DND-41 (cell line): ENCODE measurements around the gene NME1.

ENCODE experiments used
- CTCF ChIP-seq: IDR thresholded peaks from 2 replicates; pipeline ENCODE4 v1.5.1; 2012; ENCODE audit warnings: borderline replicate concordance, low read length, moderate library complexity, mild to moderate bottlenecking; ENCODE audit not compliant: poor library complexity, severe bottlenecking; ENCODE audit errors: extremely low read depth
- EZH2 ChIP-seq: IDR thresholded peaks from 3 replicates; pipeline ENCODE4 v1.6.1; 2012; ENCODE audit warnings: borderline replicate concordance, low read depth, mild to moderate bottlenecking, moderate library complexity, low read length, inconsistent platforms; ENCODE audit not compliant: severe bottlenecking

DNA sequence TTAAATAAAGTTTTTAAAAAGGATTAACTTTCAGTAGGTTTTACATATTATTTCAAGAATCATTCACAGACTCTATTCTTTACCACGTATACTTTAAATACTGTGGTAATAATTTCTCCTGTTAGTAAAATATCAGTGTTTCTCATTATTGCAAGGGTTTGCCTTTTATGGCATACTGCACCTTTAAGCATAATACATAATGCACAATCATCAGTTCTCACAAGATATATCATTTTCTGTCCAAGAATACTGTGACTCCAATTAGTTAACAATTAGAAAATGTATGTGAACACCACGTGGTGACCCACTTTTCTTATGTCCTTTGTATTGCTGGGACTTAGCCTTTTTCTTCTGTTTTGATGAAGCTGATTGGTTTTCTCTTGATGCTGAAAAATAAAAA is 38.5 kb downstream of the NME1 start:
- TF ChIP-seq CTCF: no peak
- no peak for TF ChIP-seq EZH2
